ENCODE data around the gene PPM1E.
"Not testable (repeated sequence)": the region's sequence is repeated elsewhere in the genome, so short reads cannot be mapped to it uniquely, and the experiment has no call there.

The PPM1E gene

GRCh38 chr17:58783380-58783779 is 27.7 kb downstream of the PPM1E start:
- DNase-seq: no peak

GRCh38 chr17:58785097-58785496 is 29.4 kb downstream of the PPM1E start:
- no peak for DNase-seq

GRCh38 chr17:58786586-58787295 is 31.1 kb downstream of the PPM1E start:
- peak; percentile 85 for DNase-seq

GRCh38 chr17:58788199-58788598 is 32.5 kb downstream of the PPM1E start:
- no peak for DNase-seq

GRCh38 chr17:58789160-58789559 is 33.5 kb downstream of the PPM1E start:
- no peak for DNase-seq

- no peak for DNase-seq
Measured at GRCh38 chr17:58789831-58790230, 34.2 kb downstream of the PPM1E start.

GRCh38 chr17:58794508-58794907 is 38.9 kb downstream of the PPM1E start:
- not testable (repeated sequence) for DNase-seq

- DNase-seq: no peak
Measured at GRCh38 chr17:58802188-58802587, 46.5 kb downstream of the PPM1E start.

- no peak for DNase-seq
Measured at GRCh38 chr17:58806046-58806445, 50.4 kb downstream of the PPM1E start.

GRCh38 chr17:58808609-58809563 is 53.2 kb downstream of the PPM1E start:
- no peak for DNase-seq

- DNase-seq: no peak
Measured at GRCh38 chr17:58809564-58809936, 53.9 kb downstream of the PPM1E start.

GRCh38 chr17:58811290-58811689 is 55.6 kb downstream of the PPM1E start:
- no peak for DNase-seq

- DNase-seq: no peak
Measured at GRCh38 chr17:58813712-58814111, 58.1 kb downstream of the PPM1E start.

GRCh38 chr17:58818654-58819053 is 63.0 kb downstream of the PPM1E start:
- no peak for DNase-seq

GRCh38 chr17:58822148-58823050 is 66.7 kb downstream of the PPM1E start:
- DNase-seq: no peak

GRCh38 chr17:58823051-58823525 is 67.4 kb downstream of the PPM1E start:
- no peak for DNase-seq

- DNase-seq: no peak
Measured at GRCh38 chr17:58829172-58829637, 73.6 kb downstream of the PPM1E start.

GRCh38 chr17:58831780-58832179 is 76.1 kb downstream of the PPM1E start:
- DNase-seq: no peak

GRCh38 chr17:58832514-58832913 is 76.9 kb downstream of the PPM1E start:
- DNase-seq: no peak

- DNase-seq: no peak
Measured at GRCh38 chr17:58837699-58838098, 82.0 kb downstream of the PPM1E start.

GRCh38 chr17:58840820-58841612 is 85.4 kb downstream of the PPM1E start:
- no peak for DNase-seq

- DNase-seq: not testable (repeated sequence)
Measured at GRCh38 chr17:58846413-58846812, 90.8 kb downstream of the PPM1E start.

All from fibroblast of skin of back (primary cell).